NCI-H345 (cell line): Measurements from ENCODE around the gene ZSCAN9.

Experiments
- DNase-seq: peaks from one replicate; lab custom pipeline; 2025; lab: John Stamatoyannopoulos, UW

ZSCAN9 gene

DNA sequence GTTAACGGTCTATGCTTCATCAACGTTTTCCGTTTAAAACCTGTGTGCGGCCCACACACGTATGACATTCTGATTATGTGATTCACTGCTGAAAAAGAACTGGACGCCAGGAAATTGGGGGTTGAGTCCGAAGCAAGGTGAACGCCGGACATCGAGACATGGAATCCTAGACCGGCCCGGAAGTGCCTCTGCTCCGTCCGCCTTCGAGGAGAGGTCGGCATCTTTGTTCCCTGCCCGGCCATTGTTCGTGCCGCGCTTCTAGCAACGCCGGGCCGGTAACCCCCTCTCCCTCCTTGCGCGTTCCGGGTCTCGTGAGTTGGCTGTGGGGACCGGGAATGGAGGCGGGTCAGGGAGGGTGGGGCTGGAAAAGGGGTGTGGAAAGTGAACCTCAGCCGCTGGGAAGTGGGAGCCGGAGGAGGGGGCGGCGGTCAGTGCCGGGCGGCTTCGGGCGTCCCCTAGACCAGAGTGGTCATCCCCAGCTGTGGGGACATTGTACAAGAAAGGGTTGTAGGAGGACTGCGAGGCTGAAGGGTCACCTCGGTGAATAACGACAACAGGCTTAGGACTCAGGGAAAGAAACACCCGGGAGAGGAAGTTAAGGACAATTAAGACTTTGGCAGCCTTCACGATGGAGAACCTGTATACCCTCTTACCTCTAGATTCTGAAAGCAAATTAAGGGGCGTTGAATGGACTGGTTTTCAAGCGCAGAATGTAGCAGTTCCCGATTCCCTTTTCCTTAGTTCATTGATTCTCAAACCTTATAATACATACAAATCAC, at the start of gene ZSCAN9:
Gene ZSCAN9, plus strand, starts transcription at position 220 of the 779 bp plus-strand sequence. CDS start 1,810 bp downstream, outside the sequence.
- DNase-seq, result peak; percentile 84

DNA sequence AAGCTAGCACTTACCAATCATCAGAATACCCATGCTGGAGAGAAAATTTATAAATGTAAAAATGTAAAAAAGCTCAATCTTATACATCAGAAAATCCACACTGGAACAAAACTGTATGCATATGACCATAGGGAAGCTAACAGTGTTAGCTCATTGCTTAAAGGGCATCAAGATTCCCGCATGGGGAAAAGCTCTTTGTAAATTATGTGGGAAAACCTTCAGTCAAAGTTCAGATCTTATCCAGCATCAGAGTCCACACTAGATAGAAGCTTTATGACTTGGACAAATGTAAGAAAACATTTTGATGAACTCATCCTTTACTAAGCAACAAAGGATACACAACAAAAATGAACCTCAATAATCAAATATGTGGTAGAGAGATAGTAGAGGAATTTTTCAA, 48.7 kb upstream of the ZSCAN9 start:
- DNase-seq, result no peak

DNA sequence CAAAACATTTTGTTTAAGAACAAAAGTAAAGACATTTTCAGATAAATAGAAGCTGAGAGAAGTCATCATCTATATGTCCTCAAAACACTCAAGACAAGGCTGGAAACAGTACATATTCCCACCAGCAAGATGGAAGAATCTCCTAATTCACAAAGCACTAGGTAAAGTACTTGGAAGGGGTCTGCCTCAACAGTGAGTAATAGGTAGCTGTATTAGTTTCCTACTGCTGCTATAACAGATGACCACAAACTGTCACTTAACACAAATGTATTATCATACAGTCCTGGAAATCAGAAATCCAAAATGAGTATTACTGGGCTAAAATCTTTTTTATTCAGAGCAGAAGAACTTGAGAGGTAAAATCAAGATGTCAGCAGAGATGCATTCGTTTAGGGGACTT, 42.8 kb upstream of the ZSCAN9 start:
- DNase-seq, result no peak

DNA sequence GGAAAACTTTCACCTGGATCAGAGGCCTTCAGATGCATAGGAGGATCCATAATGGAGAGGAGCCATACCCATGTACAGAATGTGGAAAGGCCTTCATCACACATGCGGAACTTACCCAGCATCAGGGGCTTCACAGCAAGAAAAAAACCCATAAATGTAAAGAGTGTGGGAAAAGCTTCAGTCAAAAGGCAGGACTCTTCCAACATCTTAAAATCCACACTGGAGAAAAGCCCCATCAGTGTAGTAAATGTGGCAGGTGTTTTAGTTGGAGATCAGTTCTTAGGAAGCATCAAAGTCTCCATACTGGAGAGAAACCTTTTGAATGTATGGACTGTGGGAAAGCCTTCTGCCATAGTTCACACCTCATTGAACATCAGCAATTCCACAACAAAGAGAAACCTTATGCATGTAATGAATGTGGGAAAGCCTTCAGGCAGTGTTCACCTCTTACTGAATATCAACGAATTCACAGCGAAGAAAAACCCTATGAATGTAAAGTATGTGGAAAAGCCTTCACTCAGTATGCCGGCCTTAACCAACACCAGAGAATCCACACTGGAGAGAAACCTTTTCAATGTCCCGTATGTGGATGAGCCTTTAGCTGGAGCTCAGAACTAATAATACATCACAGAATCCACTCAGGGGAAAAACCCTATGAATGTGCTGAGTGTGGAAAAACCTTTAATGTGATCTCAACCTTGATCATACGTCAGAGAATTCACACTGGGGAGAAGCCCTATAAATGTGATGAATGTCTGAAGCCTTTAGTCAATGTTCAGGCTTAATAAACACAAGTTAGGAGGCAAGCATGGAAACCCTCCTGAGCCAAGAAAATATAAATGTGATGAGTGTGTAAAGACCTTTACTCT, 36.7 kb upstream of the ZSCAN9 start:
- DNase-seq, result no peak

DNA sequence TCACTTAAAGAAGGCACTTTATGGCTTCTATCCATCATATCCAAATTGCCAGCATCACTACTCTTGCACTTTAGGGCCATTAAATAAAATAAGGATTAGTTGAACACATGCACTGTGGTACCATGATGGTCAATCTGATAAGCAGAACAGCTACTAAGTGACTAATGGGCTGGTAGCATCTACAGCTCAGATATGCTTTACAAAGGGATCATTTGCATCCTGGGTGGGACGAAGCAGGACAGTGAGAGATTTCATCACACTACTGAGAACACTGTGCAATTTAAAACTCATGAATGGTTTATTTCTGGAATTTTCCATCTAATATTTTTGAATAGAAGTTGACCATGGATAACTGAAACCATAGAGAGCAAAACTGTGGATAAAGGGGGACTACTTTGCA, 25.1 kb upstream of the ZSCAN9 start:
- DNase-seq, result no peak

DNA sequence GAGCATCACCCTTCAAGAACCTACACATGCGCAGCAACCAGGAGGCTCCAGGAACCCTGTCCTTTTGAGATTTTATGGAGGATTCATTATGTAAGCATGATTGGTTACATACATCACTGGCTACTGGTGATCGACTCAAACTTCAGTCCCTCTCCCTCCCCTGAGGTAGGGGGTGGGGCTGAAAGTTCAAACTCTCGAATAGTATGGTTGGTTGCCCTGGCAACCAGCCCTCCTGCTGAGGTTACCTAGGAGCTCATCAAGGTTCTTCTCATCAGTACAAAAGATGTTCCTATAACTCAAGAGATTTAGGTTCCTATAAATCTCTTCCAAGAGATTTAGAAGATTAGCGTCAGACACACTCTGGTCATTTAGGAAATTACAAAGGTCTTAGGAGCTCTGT, 21.9 kb upstream of the ZSCAN9 start:
- no peak for DNase-seq

DNA sequence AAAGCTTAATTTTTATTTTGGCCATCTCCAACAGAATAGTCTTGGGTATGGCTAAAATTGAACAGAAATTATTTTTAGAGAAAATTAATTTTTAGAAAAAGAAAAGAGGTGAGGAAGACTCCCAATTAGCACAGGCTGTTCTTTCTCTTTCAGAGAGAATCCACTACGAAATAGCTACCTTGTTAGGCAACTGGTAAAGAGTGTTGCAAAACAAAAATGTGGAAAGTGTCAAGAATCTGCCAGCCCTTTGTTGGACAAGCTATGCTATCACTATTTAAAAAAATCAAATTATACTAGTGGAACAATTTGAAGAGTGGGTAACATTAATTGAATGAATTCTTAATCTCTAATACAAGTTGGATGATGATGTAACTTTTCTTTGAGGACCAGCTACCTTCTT, 19.2 kb upstream of the ZSCAN9 start:
- DNase-seq, result no peak

DNA sequence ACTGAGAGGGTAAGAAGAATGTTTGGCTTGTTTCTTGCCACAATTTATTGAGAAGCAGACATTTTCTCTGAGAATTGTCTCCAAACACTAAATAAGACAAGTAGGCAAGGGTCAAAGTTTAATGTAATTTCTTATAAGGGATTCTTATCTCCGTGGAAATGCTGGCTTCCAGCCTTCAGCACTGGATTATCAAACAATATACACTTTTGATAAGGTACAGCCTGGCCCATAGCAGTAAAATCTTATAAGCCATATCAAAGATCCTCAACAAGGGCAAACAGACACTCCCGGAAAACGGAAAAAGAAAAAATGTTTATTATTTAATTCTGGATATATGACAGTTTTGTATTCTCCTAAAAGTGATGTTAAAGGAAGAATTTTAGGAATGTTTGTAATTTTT, 18.5 kb upstream of the ZSCAN9 start:
- DNase-seq, result no peak

DNA sequence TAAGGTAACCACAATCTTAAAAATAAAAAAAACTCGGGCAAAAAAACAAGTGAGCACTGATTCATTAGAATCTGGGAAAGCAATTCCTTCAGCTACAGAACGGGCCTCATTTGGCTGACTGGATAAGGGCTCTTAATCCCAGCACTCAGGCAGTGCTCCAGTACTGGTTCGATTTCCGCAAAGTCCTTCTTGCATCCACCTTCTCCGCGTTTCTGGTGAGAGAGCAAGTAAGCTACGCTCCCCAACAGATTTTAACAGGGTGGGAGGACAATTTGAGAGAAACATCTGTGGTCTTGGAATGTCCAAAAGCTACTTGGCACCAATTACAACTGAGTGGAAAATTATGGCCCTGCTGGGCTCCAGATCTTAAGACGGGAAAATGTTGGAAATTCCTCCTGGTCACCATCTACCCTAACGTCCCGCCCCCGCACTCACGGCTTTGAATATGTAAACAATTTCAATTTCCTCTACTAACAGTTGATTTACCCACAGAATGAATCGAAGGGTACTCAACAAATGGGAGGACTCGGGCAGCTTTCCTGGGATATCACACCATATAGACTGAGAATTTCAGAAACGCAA, 18.1 kb upstream of the ZSCAN9 start:
- DNase-seq, result no peak

DNA sequence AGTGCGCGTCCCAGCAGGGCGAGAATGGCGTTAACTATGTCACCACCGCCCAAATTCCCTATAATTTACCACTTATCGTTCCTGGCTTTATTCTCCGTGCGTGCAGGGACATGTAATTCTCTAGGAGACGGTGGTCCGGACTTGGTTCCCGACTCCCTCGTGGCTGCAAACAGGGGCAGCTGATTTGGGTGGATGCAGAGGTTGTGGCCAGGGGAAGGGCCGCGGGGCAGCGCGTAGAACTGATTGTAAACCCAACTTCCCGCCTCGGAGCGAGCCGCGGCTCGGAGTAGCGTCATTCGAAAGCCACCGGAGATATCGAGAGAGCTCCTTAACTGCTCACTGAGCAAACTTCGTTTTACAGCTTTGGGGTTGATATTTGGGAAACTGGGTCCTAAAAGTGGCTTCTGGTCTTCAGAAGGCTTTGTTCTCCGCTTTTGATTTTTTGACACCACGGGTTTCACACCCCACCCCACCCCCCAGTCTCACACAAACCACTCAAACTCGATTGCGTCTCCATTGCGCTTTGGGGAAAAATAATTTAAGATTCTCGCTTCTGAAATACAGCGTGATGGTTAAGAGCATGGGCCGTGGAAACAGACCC, 17.5 kb upstream of the ZSCAN9 start:
- DNase-seq, result no peak

DNA sequence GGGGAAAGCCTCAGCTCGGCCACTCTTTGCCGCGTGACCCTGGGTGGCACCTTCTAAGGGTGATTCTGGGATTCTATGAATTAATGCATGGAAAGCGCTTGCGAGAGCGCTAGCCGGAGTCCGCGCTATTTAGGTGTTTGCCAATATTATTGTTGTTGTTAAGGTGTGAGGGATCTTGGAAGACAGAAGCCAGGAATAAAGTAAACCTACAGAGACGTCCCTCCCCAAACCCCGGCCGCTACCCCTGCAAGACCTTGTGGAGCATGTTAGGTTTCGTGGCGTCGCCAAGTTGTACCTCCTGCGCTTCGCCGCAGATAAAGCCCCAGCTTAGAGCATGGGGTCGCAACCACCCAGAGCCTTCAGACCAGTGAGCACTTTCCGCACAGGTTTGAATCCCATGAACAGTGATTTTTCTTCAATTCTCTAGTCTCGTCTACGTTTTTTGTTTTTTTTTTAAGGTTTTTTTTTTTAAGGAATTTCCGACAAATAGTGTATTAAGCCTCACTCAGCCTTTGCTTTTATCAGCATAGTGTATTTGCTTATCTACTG, 16.9 kb upstream of the ZSCAN9 start:
- DNase-seq, result no peak

DNA sequence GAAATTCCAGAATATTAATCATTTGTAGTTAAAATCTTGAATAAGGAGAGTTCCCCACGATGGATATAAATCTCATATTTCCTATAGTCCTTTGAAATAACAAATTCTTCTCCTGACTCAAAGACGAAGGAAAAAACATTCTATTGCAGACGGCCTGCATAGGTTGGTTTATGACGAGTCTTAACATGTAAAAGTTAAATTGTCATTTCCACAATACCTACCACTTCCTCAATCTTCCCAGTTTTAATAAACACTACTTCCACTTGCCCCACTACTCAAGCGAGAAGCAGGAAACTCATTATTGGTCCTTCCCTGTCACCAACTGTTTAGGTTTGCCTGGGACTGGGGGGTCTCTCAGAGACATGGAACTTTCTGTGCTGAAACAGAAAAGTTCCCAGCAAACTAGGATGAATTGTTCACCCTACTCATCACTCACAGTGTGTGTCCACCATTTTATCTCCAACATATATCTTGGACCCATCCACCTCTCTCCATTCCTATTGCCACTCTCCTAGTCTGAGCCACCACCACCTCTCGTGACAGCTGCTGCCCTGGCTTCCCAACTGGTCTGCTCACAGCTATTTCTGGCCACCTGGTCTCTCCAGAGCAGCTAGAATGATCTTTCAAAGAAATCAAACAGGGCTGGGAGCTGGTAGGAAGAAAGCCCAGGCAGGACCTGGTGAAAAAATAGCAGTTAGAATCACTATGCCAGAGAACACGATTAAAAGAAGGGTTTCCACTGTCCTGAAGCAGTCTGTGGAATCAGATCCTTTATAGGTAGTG, 15.1 kb upstream of the ZSCAN9 start:
- DNase-seq, result no peak

DNA sequence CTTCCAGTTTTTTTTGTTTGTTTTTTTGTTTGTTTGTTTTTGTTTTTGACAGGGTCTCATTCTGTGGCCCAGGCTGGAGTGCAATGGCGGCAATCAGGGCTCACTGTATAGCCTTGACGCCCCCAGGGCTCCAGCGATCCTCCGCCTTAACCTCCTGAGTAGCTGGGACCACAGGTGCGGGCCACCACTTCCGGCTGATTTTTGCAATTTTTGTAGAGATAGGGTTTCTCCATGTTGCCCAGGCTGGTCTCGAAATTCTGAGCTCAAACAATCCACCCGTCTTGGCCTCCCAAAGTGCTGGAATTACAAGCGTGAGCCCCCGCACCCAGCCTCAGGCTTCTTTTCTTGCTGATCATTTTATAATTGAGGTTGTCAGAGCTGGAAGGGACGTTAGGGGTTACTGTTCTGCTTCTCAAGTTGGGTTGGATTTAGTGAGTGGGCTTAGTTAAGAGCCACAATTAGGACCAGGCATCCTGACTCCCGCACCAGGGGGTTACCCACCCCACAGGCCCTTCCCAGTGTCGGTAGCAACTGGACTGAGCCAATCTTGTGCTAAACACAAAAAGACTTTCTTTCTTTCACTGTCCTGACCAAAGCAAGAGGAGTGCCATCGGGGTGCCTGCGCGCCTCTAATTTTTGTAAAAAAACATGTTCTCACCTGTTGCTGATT, 13.1 kb upstream of the ZSCAN9 start:
- DNase-seq, result no peak

DNA sequence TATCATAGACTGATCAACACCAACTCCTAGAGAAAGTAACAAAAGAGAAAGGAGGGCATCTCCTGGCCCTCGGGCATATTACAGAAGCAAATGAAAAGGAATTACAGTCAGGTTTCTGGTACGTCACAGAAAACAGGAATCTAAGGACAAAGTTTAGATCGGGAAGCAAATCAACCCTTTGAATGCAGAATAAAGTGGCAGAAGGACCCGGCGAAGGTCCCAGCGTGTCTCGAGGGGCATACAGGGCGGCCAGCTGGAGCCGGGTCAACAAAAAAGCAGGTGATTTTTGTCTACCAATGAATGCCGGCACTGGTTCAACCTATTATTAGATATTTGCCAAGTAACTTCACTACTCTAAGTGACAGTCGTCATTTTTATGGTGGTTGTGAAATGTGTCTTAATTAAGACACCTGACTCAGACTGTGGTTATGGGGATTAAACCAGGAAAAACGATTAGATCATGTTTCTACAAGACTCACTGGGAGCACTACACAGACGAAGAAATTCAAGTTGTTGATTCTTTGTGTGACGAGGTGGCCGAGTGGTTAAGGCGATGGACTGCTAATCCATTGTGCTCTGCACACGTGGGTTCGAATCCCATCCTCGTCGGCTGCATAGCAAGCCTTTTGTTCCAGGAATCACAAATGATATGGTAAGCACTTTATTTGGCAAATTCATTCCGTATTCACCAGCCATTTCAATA, 12.4 kb upstream of the ZSCAN9 start:
- peak; percentile 37 for DNase-seq

DNA sequence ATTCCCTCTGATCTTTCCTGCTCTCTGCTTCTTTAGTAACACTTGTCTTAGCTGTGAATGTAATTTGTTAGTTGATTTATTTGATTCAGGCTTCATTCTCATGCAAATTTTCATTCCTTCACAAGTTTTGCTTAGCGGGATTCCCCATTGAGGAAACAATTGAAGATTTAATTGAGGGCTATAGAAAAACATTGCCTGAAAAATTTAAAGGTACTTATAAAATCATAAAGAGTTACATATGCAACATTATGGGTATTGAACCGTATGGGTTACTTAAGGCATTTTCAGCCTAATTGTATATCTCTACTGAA, 11.9 kb upstream of the ZSCAN9 start:
- DNase-seq, result no peak

DNA sequence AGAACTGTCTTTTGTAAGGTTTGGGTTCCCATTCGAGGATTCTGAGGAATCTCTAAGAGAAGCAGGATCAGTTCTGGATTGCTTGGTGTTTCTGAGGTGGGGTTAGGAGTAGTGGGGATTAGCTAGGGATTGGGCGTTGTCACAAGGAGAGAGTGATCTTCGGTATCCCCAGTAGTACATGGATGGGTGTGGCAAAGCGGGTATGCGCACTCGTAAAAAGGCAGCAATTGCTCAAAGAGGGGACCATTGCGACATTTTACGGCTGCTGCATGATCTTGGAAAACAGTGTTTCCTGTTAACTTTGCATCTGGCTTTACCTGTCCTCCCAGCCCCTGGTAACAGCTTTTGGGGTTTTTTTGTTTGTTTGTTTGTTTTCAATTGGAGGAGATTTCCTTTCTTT, 9.7 kb upstream of the ZSCAN9 start:
- no peak for DNase-seq

DNA sequence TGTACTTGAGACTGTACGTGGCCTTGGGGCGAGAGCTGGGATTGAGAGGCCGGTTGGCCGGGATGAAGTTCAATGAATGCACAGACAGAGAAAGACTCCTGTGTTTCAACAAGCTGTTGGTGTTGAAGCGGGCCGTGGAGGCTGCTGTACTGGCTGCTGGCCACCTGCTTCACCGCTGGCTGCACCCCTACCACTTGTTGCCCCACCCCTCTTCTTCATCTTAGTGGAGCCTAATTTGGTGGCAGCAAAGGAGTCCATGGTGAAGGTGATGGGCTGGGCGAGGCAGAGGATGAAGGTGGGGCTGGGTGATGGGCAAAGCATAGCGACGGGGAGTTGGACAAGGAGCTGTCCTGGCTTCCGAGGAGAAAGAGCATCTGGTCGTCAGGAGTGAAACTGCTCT, 7.2 kb upstream of the ZSCAN9 start:
- no peak for DNase-seq

DNA sequence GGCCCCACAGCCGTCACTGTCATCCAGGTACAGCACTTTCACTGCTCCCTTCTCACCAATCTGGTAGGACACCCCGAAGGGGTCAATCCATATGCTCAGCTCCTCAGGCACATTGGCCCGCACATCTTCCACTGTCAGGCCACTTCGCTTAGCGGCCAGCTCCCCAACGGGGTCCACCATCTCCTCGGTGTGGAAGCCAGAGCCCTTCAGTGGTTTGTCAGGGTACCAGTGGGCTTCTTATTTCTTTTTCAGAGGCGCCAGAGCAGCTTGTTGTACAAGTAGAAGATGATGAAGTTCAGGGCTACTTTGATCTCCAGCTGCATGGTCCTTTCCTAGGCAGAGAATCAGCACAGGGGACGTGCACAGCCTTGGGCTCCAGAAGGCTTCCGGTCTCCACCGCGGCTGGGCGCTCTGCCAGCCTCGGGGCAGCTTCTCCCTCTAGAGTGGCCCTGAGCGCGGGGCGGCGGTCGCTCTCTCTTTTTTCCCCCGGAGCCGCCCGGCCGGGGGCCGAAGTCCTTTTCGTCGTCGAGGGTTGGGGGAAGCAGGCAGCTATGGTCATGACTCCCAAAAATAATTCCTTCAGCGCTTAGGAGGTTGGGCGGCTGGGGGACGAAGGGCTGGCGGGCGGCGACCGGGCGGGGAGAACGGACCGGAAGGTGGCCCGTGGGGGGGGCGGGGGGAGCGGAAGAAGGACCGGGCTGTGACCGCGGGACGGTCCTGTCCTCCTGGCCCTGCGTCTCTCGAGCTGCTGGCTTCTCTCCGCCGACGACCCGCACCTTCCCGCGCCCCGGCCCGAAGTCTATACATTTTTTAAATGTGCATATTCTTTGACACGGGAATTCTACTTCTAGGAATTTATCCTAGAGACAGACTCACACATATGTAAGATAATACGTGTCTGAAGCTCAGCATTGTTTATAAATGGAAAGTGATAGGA, 6.5 kb upstream of the ZSCAN9 start:
- DNase-seq, result peak; percentile 73
